Measurements from ENCODE around the gene RTN4RL1.

DNA sequence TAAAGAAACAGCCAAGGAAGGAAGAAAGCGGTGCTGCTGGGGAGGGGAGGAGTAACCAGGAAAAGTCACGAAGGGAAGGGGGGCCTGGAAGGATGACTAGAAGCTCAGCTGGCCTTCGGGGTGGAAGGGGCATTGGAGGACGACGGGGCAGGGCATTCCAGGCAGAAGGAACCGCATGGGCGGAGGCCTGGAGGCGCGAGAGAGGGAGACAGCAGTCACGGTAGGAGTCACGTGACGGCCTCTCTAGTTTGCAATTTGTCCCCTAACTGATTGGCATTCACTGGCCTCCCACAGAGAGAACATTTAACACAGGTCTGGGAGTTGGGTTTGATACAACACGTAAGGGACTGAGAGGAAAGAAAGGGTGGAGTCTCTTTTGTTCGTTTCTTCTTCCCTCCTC, 63.9 kb downstream of the RTN4RL1 start:
- TF ChIP-seq, protein P1, sequence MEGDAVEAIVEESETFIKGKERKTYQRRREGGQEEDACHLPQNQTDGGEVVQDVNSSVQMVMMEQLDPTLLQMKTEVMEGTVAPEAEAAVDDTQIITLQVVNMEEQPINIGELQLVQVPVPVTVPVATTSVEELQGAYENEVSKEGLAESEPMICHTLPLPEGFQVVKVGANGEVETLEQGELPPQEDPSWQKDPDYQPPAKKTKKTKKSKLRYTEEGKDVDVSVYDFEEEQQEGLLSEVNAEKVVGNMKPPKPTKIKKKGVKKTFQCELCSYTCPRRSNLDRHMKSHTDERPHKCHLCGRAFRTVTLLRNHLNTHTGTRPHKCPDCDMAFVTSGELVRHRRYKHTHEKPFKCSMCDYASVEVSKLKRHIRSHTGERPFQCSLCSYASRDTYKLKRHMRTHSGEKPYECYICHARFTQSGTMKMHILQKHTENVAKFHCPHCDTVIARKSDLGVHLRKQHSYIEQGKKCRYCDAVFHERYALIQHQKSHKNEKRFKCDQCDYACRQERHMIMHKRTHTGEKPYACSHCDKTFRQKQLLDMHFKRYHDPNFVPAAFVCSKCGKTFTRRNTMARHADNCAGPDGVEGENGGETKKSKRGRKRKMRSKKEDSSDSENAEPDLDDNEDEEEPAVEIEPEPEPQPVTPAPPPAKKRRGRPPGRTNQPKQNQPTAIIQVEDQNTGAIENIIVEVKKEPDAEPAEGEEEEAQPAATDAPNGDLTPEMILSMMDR (conservative IDR thresholded peaks at IDR 0.05; ENCODE audit: low read length) = no peak
- TF ChIP-seq EZH2phosphoT487 (IDR thresholded peaks at IDR 0.05; ENCODE audit: borderline replicate concordance) = no peak

Data from Loucy (cell line).